ENCODE measurements around the gene COX7A2. TPM values are rescaled to one million over a fixed set of nuclear protein-coding genes. Genes with fewer than 3 reads are reported as not detected.

The COX7A2 gene
- polyA plus RNA-seq, 1 donor (not counting 4 experiments of a cell fraction or from before 2014, with no cell fraction given), result 474 TPM

DNA sequence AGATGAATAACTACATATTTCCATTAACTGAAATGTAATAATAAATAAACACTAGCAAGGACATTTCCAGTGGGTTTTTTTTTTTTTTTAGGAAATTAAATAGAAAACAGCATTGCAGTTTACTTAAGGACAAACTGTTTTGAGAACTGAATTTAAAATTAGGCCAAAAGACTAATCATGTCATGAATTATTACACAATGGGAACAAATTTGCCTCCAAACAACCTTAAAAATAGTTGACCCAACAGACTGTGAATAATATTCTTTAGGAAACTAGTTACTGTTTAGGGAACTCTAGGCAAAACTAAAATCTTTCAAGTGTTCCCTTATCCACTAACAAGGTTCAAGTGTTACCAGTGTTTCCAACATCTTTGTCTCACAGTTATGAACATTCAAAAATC is 21.3 kb downstream of the COX7A2 start:
- Histone ChIP-seq H3K27me3 (ENCODE audit: control insufficient read depth, extremely low read depth, insufficient read depth, low read length) (no peaks in the 10 kb centered on the region), H3K36me3 (ENCODE audit: control insufficient read depth in 2 of 2, extremely low read depth in 1 of 2, insufficient read depth in 2 of 2, low read length in 2 of 2) (no peaks in the 10 kb centered on the region), H3K4me3 (ENCODE audit: control insufficient read depth in 2 of 3, extremely low read depth in 1 of 3, insufficient read depth in 2 of 3, low read depth in 1 of 3, low read length in 3 of 3) (no peak overlapping the region), H3K9me1 (ENCODE audit: control insufficient read depth, extremely low read depth, insufficient read depth, low read length) (no peaks in the 10 kb centered on the region), H2AFZ (ENCODE audit: control insufficient read depth, low read length) (no peak overlapping the region), H3K79me2 (ENCODE audit: control insufficient read depth, insufficient read depth, low read length) (no peaks in the 10 kb centered on the region), H3K27ac (ENCODE audit: control insufficient read depth, insufficient read depth, low read length) (no peak overlapping the region), H3K9me3 (ENCODE audit: control insufficient read depth, low read depth, low read length) (no peaks in the 10 kb centered on the region), H3K4me2 (ENCODE audit: control insufficient read depth, extremely low read depth, insufficient read depth, low read depth, low read length) (no peak overlapping the region), H4K20me1 (ENCODE audit: control insufficient read depth, extremely low read depth, insufficient read depth, low read length) (no peaks in the 10 kb centered on the region), H3K9ac (ENCODE audit: control insufficient read depth, extremely low read depth, insufficient read depth, low read length) (no peak overlapping the region), H3K4me1 (ENCODE audit: control insufficient read depth, extremely low read depth, insufficient read depth, low read length) (no peaks in the 10 kb centered on the region)
- DNase-seq (ENCODE audit: low read depth, low spot score) (no peak), FAIRE-seq (no peak)
- dilution Hi-C loops (cut with MboI; ENCODE audit: extremely low pct_ligation_motif_present, low sequenced_read_pairs), result no loop called here
- TF ChIP-seq EZH2 (IDR thresholded peaks at IDR 0.05; ENCODE audit: low read length), result no peak
- TF ChIP-seq, protein P1, sequence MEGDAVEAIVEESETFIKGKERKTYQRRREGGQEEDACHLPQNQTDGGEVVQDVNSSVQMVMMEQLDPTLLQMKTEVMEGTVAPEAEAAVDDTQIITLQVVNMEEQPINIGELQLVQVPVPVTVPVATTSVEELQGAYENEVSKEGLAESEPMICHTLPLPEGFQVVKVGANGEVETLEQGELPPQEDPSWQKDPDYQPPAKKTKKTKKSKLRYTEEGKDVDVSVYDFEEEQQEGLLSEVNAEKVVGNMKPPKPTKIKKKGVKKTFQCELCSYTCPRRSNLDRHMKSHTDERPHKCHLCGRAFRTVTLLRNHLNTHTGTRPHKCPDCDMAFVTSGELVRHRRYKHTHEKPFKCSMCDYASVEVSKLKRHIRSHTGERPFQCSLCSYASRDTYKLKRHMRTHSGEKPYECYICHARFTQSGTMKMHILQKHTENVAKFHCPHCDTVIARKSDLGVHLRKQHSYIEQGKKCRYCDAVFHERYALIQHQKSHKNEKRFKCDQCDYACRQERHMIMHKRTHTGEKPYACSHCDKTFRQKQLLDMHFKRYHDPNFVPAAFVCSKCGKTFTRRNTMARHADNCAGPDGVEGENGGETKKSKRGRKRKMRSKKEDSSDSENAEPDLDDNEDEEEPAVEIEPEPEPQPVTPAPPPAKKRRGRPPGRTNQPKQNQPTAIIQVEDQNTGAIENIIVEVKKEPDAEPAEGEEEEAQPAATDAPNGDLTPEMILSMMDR (optimal IDR thresholded peaks at IDR 0.05 in 1 of 3, IDR thresholded peaks at IDR 0.05 in 1 of 3, conservative IDR thresholded peaks at IDR 0.05 in 1 of 3; ENCODE audit: extremely low read depth in 1 of 3, insufficient read depth in 2 of 3, low read length in 3 of 3), result no peak

DNA sequence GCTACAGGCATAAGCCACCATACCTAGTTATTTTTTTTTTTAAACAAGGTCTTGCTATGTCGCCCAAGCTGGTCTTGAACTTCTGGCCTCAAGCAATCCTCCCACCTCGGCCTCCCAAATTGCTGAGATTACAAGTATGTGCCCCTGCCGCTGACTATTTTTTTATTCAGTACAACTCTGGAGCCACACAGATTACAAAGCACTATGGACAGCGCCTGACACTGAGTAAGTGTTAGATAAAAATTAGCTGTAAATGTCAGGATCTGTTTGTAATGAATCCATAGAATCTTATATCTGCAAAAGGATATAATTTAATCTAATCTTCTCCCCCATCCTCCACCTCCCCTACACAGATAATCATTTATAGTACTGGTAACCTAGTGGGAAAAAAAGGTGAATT is 22.5 kb downstream of the COX7A2 start:
- FAIRE-seq (no peak), DNase-seq (ENCODE audit: low read depth, low spot score) (no peak)
- H3K4me1 ChIP-seq (ENCODE audit: control insufficient read depth, extremely low read depth, insufficient read depth, low read length), result no peaks in the 10 kb centered on the region
- no peak for TF ChIP-seq EZH2 (IDR thresholded peaks at IDR 0.05; ENCODE audit: low read length)
- TF ChIP-seq, protein P1 (optimal IDR thresholded peaks at IDR 0.05 in 1 of 3, IDR thresholded peaks at IDR 0.05 in 1 of 3, conservative IDR thresholded peaks at IDR 0.05 in 1 of 3; ENCODE audit: extremely low read depth in 1 of 3, insufficient read depth in 2 of 3, low read length in 3 of 3), result no peak
- H3K27me3 ChIP-seq (ENCODE audit: control insufficient read depth, extremely low read depth, insufficient read depth, low read length), result no peaks in the 10 kb centered on the region
- H2AFZ ChIP-seq (ENCODE audit: control insufficient read depth, low read length), result no peak overlapping the region
- H3K4me3 ChIP-seq (ENCODE audit: control insufficient read depth in 2 of 3, extremely low read depth in 1 of 3, insufficient read depth in 2 of 3, low read depth in 1 of 3, low read length in 3 of 3), result no peak overlapping the region
- dilution Hi-C loops (cut with MboI; ENCODE audit: extremely low pct_ligation_motif_present, low sequenced_read_pairs), result no loop called here
- no peaks in the 10 kb centered on the region for H3K9me3 ChIP-seq (ENCODE audit: control insufficient read depth, low read depth, low read length)
- H3K27ac ChIP-seq (ENCODE audit: control insufficient read depth, insufficient read depth, low read length), result no peak overlapping the region
- no peak overlapping the region for H3K9ac ChIP-seq (ENCODE audit: control insufficient read depth, extremely low read depth, insufficient read depth, low read length)
- H3K36me3 ChIP-seq (ENCODE audit: control insufficient read depth in 2 of 2, extremely low read depth in 1 of 2, insufficient read depth in 2 of 2, low read length in 2 of 2), result no peaks in the 10 kb centered on the region
- H3K9me1 ChIP-seq (ENCODE audit: control insufficient read depth, extremely low read depth, insufficient read depth, low read length), result no peaks in the 10 kb centered on the region
- H3K79me2 ChIP-seq (ENCODE audit: control insufficient read depth, insufficient read depth, low read length), result no peaks in the 10 kb centered on the region
- H3K4me2 ChIP-seq (ENCODE audit: control insufficient read depth, extremely low read depth, insufficient read depth, low read depth, low read length), result no peak overlapping the region
- H4K20me1 ChIP-seq (ENCODE audit: control insufficient read depth, extremely low read depth, insufficient read depth, low read length), result no peaks in the 10 kb centered on the region

All from keratinocyte (primary cell).